ENCODE measurements around the gene DENND5B. TPM values are rescaled to one million over a fixed set of nuclear protein-coding genes. Genes with fewer than 3 reads are reported as not detected.

DENND5B gene
- total and polyA plus RNA-seq, 7 donors = 4.8 to 24.3 (median 13.6) TPM

DNA sequence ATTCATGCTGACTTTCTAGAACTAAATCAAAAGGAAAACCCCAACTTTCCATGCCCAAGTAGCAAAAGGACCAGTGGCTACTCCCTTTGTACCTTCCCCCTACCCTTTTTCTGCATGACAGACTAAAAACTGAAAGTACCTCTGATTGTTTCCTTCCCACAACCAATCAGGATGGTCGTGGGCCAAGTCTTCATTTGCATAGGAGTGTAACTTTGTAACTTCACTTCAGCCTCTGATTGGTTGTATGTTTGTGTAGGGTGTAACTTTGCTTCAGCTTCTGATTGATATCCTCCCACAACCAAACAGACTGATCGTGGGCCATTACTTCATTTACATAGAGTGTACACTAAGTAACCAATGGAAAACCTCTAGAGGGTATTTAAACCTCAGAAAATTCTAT lies 96.5 kb downstream of the DENND5B start:
- TF ChIP-seq, protein P1, sequence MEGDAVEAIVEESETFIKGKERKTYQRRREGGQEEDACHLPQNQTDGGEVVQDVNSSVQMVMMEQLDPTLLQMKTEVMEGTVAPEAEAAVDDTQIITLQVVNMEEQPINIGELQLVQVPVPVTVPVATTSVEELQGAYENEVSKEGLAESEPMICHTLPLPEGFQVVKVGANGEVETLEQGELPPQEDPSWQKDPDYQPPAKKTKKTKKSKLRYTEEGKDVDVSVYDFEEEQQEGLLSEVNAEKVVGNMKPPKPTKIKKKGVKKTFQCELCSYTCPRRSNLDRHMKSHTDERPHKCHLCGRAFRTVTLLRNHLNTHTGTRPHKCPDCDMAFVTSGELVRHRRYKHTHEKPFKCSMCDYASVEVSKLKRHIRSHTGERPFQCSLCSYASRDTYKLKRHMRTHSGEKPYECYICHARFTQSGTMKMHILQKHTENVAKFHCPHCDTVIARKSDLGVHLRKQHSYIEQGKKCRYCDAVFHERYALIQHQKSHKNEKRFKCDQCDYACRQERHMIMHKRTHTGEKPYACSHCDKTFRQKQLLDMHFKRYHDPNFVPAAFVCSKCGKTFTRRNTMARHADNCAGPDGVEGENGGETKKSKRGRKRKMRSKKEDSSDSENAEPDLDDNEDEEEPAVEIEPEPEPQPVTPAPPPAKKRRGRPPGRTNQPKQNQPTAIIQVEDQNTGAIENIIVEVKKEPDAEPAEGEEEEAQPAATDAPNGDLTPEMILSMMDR (IDR thresholded peaks at IDR 0.05) = no peak
- ATAC-seq (no peak), DNase-seq (no peak)
- Histone ChIP-seq H3K4me1 (peaks cover 19% of the 10 kb centered on the region), H3K36me3 (ENCODE audit: insufficient read depth in 1 of 2, low read depth in 1 of 2) (peaks cover 3 to 23% of the 10 kb centered on the region in 2 donors), H3K27me3 (ENCODE audit: insufficient read depth in 3 of 3, low read length in 2 of 3) (no peaks in the 10 kb centered on the region), H3K9me3 (no peaks in the 10 kb centered on the region), H3K4me3 (no peak overlapping the region), H3K27ac (no peak overlapping the region)
- intact Hi-C loops (cut with DNase I) = no loop called here
- 88 to 91% (median 90%) methylated on average over 2 of the region's 2 CpGs for WGBS, 3 donors

DNA sequence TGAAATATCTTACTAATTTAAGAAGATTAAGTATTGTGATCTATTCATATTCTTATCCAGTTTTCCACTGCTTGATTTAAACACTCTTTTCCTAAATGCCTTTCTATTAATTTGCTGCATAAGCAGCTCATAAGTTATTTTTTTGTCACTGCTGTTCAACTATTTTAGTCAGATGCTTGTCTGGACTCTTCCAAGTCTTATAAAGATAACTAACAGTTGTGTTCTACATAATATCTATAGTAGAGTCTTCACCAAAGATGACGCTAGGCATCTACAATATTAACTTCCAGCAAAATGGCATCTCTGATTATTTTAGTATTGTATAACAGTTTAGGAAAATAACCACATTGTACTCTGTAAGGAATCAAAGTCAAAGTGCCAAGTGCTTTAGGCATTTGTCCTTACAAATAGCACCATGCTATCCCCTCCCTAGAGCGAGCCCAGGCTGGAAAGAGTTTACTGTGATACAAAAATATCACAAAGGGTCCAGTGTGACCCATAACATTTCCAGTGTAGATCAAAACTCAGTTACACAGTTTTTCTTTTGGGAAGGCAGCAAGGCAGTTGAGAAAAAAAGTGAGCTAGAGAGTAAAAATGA lies 98.2 kb downstream of the DENND5B start:
- TF ChIP-seq, protein P1 (IDR thresholded peaks at IDR 0.05) = no peak
- Histone ChIP-seq H3K4me1 (peaks cover 6% of the 10 kb centered on the region), H3K36me3 (ENCODE audit: insufficient read depth in 1 of 2, low read depth in 1 of 2) (peaks cover 3 to 26% of the 10 kb centered on the region in 2 donors), H3K27me3 (ENCODE audit: insufficient read depth in 3 of 3, low read length in 2 of 3) (no peaks in the 10 kb centered on the region), H3K9me3 (no peaks in the 10 kb centered on the region), H3K4me3 (no peak overlapping the region), H3K27ac (no peak overlapping the region)
- intact Hi-C loops (cut with DNase I) = no loop called here
- no peak for ATAC-seq
- no peak for DNase-seq
- whole genome bisulfite sequencing, 3 donors = 43 to 65% (median 48%) methylated on average over 2 of the region's 2 CpGs

DNA sequence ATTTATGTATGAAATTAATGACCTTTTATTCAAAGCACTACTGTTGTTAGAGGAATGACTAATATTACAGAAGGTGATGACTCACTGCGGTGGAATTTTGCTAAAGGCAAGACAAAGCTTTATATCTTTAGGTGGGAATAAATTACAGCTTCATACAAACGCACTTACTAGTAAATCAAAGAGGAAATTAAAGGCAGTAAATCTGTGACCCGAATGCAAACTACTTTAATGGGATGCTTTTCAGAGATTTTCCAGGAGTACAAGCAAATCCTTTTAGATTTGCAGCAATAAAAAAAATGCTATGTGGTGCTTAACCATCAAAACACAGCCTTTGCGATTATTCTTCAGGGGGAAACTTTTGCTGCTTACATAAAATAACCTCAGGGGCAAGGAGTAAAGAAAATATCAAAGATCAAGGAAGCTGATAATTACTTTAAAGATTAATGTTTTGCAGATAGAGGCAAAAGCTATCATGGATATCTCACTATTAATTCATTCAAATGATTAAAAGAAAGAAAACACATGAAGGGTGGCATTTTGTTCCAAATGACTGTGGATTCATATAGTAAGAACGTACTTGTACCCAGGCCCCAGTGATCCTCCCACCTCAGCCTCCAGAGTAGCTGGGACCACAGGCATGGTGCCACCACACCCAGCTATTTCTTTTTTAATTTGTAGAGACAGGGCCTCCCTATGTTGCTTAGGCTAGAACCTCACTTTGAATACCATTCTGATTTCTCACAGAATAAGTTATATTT lies 98.9 kb downstream of the DENND5B start:
- TF ChIP-seq, protein P1 (IDR thresholded peaks at IDR 0.05) = no peak
- intact Hi-C loops (cut with DNase I) = no loop called here
- Histone ChIP-seq H3K36me3 (ENCODE audit: insufficient read depth in 1 of 2, low read depth in 1 of 2) (peaks cover 3 to 26% of the 10 kb centered on the region in 2 donors), H3K27me3 (ENCODE audit: insufficient read depth in 3 of 3, low read length in 2 of 3) (no peaks in the 10 kb centered on the region), H3K4me3 (no peak overlapping the region), H3K9me3 (no peaks in the 10 kb centered on the region), H3K27ac (no peak overlapping the region), H3K4me1 (peaks cover 6% of the 10 kb centered on the region)
- ATAC-seq (no peak), DNase-seq (no peak)
- WGBS, 3 donors = 59 to 66% (median 61%) methylated on average over 5 of the region's 5 CpGs

DNA sequence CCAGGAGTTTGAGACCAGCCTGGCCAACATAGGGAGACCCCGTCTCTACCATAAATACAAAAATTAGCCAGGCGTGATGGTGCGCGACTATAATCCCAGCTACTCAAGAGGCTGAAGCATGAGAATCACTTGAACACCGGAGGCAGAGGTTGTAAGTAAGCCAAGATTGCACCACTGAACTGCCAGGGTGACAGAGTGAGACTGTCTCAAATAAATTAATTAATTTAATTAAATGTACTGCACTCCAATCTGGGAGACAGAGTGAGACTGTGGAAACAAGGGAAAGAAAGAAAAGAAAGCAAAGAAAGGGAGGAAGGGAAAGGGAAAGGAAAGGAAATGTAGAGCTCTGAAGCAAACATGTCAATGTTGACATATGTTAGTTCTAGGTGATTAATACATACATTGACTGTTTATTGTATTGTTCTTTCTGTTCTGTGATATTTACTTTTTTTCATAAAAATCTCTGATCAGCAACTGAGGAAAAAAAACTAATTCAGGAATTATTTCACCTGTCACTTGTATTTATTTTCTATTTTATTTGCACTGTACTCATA lies 99.6 kb downstream of the DENND5B start:
- Histone ChIP-seq H3K4me3 (no peak overlapping the region), H3K4me1 (peaks cover 5% of the 10 kb centered on the region), H3K27me3 (ENCODE audit: insufficient read depth in 3 of 3, low read length in 2 of 3) (no peaks in the 10 kb centered on the region), H3K9me3 (no peaks in the 10 kb centered on the region), H3K27ac (no peak overlapping the region), H3K36me3 (ENCODE audit: insufficient read depth in 1 of 2, low read depth in 1 of 2) (peaks cover 3 to 26% of the 10 kb centered on the region in 2 donors)
- ATAC-seq = no peak
- intact Hi-C loops (cut with DNase I) = no loop called here
- TF ChIP-seq, protein P1 (IDR thresholded peaks at IDR 0.05) = no peak
- no peak for DNase-seq
- 91 to 96% (median 93%) methylated on average over 5 of the region's 5 CpGs for WGBS, 3 donors
